ENCODE measurements around the gene KRT6A. TPM values are rescaled to one million over a fixed set of nuclear protein-coding genes. Genes with fewer than 3 reads are reported as not detected.

Gene KRT6A
- total and polyA plus RNA-seq, 2 donors (not counting 1 experiment from before 2014, with no cell fraction given) = not detected

DNA sequence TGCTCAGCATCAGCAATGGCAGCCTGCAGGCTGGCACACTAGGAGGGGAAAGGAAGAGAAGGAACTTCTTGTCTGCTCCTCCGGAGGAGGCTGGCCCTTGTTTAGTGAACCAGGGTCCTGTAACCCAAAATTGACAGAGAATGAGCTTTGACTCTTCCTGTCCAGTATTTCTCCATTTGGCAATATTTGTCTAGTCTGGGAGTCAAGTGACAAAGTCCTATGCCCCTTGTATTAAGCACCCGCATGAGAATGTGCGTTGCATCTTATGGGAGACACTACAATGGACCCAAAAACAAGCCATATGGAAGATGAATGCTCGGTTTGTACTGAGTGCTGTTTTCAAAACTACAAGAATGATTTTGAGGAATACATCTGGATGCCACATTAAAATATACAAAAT is 23.2 kb downstream of the KRT6A start:
- DNase-seq (no peak), ATAC-seq (ENCODE audit: low read depth) (no peak)
- H3K9me3 Mint-ChIP-seq (ENCODE audit: insufficient read depth) = no peaks in the 10 kb centered on the region
- Histone ChIP-seq H3K27ac (ENCODE audit: low read length in 2 of 2) (no peak overlapping the region), H3K36me3 (replicated peaks in 1 of 2; ENCODE audit: control extremely low read depth in 1 of 2, control insufficient read depth in 1 of 2, extremely low read depth in 1 of 2, insufficient read depth in 2 of 2, low read length in 1 of 2) (no peaks in the 10 kb centered on the region), H3K27me3 (replicated peaks in 1 of 4; ENCODE audit: control extremely low read depth in 1 of 4, control insufficient read depth in 3 of 4, insufficient read depth in 4 of 4, low read length in 3 of 4) (no peaks in the 10 kb centered on the region), H3K79me2 (ENCODE audit: control insufficient read depth, insufficient read depth, low read length) (no peaks in the 10 kb centered on the region), H3K4me3 (ENCODE audit: control extremely low read depth in 1 of 5, extremely low read depth in 1 of 5, insufficient read depth in 1 of 5, low read depth in 2 of 5, low read length in 4 of 5) (no peak overlapping the region), H3K9me3 (ENCODE audit: control extremely low read depth in 1 of 3, control insufficient read depth in 2 of 3, insufficient read depth in 1 of 3, low read length in 2 of 3) (no peaks in the 10 kb centered on the region), H4K20me1 (ENCODE audit: control insufficient read depth, insufficient read depth, low read length, poor library complexity, severe bottlenecking) (no peaks in the 10 kb centered on the region), H2AFZ (ENCODE audit: insufficient read depth, low read depth, low read length, poor library complexity, severe bottlenecking) (no peak overlapping the region), H3K4me1 (ENCODE audit: control insufficient read depth in 2 of 2, insufficient read depth in 2 of 2, low read length in 2 of 2) (no peaks in the 10 kb centered on the region), H3K9ac (ENCODE audit: low read length) (no peak overlapping the region), H3K4me2 (replicated peaks; ENCODE audit: low read depth, low read length, poor library complexity, severe bottlenecking) (no peak overlapping the region)
- WGBS (ENCODE audit: insufficient coverage) = 67% methylated on average over 2 of the region's 4 CpGs
- TF ChIP-seq, protein P1, sequence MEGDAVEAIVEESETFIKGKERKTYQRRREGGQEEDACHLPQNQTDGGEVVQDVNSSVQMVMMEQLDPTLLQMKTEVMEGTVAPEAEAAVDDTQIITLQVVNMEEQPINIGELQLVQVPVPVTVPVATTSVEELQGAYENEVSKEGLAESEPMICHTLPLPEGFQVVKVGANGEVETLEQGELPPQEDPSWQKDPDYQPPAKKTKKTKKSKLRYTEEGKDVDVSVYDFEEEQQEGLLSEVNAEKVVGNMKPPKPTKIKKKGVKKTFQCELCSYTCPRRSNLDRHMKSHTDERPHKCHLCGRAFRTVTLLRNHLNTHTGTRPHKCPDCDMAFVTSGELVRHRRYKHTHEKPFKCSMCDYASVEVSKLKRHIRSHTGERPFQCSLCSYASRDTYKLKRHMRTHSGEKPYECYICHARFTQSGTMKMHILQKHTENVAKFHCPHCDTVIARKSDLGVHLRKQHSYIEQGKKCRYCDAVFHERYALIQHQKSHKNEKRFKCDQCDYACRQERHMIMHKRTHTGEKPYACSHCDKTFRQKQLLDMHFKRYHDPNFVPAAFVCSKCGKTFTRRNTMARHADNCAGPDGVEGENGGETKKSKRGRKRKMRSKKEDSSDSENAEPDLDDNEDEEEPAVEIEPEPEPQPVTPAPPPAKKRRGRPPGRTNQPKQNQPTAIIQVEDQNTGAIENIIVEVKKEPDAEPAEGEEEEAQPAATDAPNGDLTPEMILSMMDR (IDR thresholded peaks at IDR 0.05) = no peak
- H3K4me3 Mint-ChIP-seq = no peak overlapping the region
- no peak overlapping the region for H3K27ac Mint-ChIP-seq
- POLR2A ChIA-PET = no interaction called here
- CTCF ChIA-PET = no interaction called here
- H3K4me1 Mint-ChIP-seq = no peaks in the 10 kb centered on the region
- intact Hi-C loops (cut with micrococcal nuclease) = no loop called here
- H3K27me3 Mint-ChIP-seq = peaks cover 33% of the 10 kb centered on the region

- H4K20me1 ChIP-seq (ENCODE audit: control insufficient read depth, insufficient read depth, low read length, poor library complexity, severe bottlenecking) = no peaks in the 10 kb centered on the region
- H3K79me2 ChIP-seq (ENCODE audit: control insufficient read depth, insufficient read depth, low read length) = no peaks in the 10 kb centered on the region
- ATAC-seq (ENCODE audit: low read depth) (no peak), DNase-seq (no peak)
- H3K27me3 ChIP-seq (replicated peaks in 1 of 4; ENCODE audit: control extremely low read depth in 1 of 4, control insufficient read depth in 3 of 4, insufficient read depth in 4 of 4, low read length in 3 of 4) = no peaks in the 10 kb centered on the region
- H3K36me3 ChIP-seq (replicated peaks in 1 of 2; ENCODE audit: control extremely low read depth in 1 of 2, control insufficient read depth in 1 of 2, extremely low read depth in 1 of 2, insufficient read depth in 2 of 2, low read length in 1 of 2) = no peaks in the 10 kb centered on the region
- H3K9me3 ChIP-seq (ENCODE audit: control extremely low read depth in 1 of 3, control insufficient read depth in 2 of 3, insufficient read depth in 1 of 3, low read length in 2 of 3) = no peaks in the 10 kb centered on the region
- no peak overlapping the region for H3K27ac ChIP-seq (ENCODE audit: low read length in 2 of 2)
- Mint-ChIP-seq H3K4me1 (no peaks in the 10 kb centered on the region), H3K27me3 (peaks cover 36% of the 10 kb centered on the region), H3K9me3 (ENCODE audit: insufficient read depth) (no peaks in the 10 kb centered on the region), H3K4me3 (no peak overlapping the region), H3K27ac (no peak overlapping the region)
- H3K4me3 ChIP-seq (ENCODE audit: control extremely low read depth in 1 of 5, extremely low read depth in 1 of 5, insufficient read depth in 1 of 5, low read depth in 2 of 5, low read length in 4 of 5) = no peak overlapping the region
- CTCF ChIA-PET = no interaction called here
- intact Hi-C loops (cut with micrococcal nuclease) = no loop called here
- POLR2A ChIA-PET = no interaction called here
- no peaks in the 10 kb centered on the region for H3K4me1 ChIP-seq (ENCODE audit: control insufficient read depth in 2 of 2, insufficient read depth in 2 of 2, low read length in 2 of 2)
- H2AFZ ChIP-seq (ENCODE audit: insufficient read depth, low read depth, low read length, poor library complexity, severe bottlenecking) = no peak overlapping the region
- H3K4me2 ChIP-seq (replicated peaks; ENCODE audit: low read depth, low read length, poor library complexity, severe bottlenecking) = no peak overlapping the region
- TF ChIP-seq, protein P1 (IDR thresholded peaks at IDR 0.05) = no peak
- no peak for TF ChIP-seq EZH2 (IDR thresholded peaks at IDR 0.05; ENCODE audit: borderline replicate concordance, insufficient read depth, low read depth, low read length, poor library complexity, severe bottlenecking)
- WGBS (ENCODE audit: insufficient coverage) = 20% methylated on average over 1 of the region's 2 CpGs
- H3K9ac ChIP-seq (ENCODE audit: low read length) = no peak overlapping the region
Measured at GRCh38 chr12:52464897-52465296, 28.2 kb downstream of the KRT6A start.

All from B cell (primary cell).